GM04503 (cell line): Measurements from ENCODE around the gene TNS4.
"Not testable (repeated sequence)": the region's sequence is repeated elsewhere in the genome, so short reads cannot be mapped to it uniquely, and the experiment has no call there.

Experiments used
- DNase-seq: peaks from one replicate; pipeline ENCODE4 v3.0.0-alpha.2; 2012; ENCODE audit warnings: low read depth

The TNS4 gene, protein sequence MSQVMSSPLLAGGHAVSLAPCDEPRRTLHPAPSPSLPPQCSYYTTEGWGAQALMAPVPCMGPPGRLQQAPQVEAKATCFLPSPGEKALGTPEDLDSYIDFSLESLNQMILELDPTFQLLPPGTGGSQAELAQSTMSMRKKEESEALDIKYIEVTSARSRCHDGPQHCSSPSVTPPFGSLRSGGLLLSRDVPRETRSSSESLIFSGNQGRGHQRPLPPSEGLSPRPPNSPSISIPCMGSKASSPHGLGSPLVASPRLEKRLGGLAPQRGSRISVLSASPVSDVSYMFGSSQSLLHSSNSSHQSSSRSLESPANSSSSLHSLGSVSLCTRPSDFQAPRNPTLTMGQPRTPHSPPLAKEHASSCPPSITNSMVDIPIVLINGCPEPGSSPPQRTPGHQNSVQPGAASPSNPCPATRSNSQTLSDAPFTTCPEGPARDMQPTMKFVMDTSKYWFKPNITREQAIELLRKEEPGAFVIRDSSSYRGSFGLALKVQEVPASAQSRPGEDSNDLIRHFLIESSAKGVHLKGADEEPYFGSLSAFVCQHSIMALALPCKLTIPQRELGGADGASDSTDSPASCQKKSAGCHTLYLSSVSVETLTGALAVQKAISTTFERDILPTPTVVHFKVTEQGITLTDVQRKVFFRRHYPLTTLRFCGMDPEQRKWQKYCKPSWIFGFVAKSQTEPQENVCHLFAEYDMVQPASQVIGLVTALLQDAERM

DNA sequence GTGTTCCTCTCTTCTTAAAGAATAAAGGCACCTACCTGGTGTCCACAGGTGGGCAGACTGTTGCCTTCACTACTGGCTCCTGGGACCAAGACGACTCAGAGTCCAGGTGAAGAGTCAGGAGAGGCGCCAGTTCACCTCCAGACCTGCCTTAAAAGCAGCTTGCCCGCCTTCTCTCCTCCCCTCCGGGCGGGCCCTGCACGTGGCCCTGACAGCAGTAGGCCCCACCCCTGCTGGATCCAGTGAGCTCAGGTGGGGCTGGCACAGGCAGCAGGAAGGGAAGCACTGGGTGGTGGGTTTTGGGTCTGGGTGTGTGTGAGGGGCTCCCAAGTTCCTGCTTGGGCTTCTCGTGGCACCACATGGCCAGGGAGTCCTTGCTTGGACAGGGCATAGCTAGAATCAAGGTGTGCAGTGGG lies at the start of gene TNS4:
TNS4 (minus strand) TSS at position 125 of the 413 bp plus-strand sequence. CDS start 5,198 bp downstream, outside the sequence.
- no peak for DNase-seq

DNA sequence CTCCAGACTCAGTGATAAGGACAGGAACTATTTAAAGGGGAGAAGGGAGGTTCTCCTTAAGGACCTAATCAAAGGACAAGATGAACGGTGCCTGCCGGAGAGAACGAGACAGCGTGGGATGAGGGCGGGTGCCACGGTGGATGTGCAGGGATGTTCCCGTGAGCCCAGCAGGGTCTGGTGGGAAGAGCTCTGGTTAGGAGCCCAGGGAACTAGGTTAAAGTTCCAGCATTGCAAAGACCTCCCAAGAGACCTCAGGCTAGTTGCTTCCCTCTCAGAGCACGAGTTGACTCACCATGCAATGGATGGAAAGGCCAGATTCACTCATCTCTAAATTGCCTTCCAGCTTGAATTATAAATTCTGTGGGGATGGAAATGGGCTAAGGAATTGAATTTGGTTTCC lies 49.2 kb upstream of the TNS4 start:
- DNase-seq, result peak; percentile 97

DNA sequence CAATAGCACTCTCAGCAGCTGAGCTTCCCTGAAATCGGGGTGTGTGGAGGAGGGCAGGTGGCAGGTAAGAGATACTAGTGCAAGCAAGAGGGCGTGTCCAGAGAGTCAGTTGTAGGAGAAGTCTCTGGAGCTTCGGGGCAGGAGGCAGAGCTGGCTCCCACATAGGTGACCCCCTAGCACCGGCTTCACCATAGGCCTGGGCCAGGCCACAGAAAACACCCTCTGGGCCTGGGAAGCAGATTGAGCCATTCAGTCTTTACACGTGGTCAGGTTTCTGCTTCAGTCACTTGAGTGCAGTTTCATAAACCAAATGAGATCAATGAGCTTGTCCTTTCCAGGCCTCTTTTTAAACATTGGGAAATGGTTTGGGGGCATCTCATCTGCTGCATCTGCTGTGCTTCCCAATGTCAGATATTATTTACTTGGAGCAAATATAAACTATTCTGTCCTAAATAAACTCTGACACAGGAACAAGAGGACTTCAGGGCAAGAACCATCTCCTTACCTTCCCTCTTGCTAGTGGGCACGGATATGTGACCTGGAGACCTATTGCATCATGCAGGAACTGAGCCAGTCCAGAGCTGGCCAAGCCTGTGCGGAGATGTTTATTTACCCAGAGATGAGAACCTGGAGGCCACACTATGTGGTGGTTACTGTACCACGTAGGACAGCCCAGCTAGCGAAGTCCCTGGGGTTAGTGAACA lies 47.7 kb upstream of the TNS4 start:
- peak; percentile 83 for DNase-seq

DNA sequence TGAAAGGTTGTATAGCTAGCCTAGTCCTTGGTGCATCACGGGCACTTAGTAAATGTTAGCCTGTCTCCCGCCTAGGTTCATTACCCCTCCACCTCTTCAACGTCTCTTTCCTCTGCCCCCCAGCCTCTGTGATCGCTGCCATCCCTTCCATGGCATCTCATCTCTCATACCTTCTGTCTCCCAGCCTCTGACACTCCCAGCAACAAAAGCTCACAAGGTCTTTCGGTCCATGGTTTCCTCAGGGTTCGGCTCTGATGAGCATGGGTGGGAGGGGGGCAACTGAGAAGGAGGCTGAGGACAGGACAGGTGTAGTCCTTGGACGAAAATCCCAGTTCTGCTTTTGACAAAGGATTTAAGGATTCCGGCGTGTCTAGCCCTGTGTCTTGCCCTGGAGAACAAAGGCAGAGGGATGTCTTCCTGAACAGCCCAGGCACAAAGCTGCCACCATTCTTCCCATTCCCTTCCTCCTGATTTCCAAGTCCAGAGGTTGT lies 47.1 kb upstream of the TNS4 start:
- no peak for DNase-seq

DNA sequence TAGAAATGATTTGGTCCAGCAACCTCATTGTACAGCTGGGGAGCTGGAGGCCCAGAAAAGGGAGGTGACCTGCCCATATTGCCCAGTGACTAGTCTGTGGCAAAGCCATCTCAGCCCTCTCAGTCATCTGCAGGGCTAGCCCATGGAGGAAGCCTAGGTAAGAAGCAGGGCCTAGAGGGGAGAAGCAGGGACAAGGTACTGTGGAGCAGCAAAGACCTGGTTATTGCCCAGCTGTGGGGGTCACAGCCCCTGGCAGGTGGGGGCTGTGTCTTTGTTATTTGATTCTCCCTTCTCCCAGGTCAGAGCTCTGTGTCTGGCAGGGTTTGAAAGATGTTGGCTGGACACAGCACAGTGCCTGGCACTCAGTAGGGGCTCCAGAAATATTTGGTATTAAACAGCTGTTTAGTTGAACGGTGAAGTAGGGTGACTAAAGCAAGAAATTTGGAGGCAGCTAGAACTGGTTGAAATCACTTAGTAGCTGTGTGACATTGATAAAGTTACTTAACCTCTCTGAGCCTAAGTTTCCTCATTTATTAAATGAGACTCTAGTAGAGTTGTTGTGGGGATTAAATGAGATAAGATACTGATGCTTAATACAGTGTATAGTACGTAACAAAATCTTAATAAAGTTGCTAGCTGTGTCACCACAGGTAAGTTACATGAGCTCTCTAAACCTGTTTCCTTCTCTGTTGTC lies 46.5 kb upstream of the TNS4 start:
- no peak for DNase-seq

DNA sequence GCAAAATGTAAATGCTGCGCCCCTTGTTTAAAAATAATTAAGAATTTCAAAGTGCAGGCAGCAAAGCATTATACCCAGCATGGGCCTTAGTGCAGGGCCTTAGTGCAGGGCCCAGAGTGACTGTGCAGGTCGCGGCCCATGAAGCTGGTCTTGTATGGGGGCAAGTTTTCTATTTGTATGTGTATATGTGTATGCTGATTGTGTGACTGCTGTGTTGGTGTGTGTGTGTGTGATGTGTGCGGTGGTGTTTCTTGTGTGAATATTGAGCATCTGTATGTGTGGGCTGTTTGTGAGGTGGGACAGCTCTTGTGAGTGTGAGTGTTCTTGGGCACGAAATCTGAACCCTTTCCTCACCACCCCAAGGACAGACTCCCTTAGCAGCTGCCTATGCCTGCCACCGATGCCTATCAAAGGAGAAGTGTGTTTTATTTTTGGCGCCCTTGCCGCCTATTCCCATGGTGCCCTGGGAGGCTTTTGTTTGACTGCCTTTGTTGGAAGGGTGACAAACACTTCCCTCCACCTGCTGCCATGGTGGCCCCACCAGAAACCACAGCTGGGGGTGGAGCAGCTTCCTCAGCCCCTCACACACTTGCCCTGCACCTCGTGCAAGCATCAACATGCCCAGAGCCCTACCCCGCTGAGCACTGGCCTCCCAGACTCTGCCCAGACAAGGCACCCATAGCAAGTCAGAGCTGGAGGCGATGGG lies 45.8 kb upstream of the TNS4 start:
- no peak for DNase-seq

DNA sequence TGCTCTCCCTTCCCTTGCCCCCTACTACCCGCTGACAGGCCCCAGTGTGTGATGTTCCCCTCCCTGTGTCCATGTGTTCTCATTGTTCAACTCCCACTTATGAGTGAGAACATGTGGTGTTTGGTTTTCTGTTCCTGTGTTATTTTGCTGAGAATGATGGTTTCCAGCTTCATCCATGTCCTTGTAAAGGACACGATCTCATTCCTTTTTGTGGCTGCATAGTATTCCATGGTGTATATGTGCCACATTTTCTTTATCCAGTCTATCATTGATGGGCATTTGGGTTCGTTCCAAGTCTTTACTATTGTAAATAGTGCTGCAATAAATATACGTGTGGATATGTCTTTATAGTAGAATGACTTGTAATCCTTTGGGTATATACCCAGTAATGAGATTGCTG lies 45.1 kb upstream of the TNS4 start:
- DNase-seq, result not testable (repeated sequence)

DNA sequence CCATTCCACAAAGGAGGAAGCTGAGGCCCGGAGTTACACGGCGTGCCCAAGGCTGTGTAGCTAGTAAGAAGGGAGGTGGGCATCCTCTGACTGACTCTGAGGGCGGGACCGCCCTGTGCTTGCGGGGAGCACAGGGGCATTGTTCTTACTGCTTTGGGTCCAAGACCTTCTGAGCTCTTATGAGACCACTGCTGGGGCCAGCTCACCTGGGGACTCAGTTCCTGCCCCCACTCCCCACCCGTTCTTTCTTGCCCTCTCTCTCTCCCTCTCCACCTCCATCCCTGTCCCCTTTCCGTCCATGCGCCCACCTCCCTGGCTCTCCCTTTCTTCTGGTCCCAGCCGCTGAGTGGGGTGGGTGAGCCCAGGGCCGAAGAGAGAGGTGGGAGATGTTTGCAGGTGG lies 44.2 kb upstream of the TNS4 start:
- DNase-seq, result no peak

DNA sequence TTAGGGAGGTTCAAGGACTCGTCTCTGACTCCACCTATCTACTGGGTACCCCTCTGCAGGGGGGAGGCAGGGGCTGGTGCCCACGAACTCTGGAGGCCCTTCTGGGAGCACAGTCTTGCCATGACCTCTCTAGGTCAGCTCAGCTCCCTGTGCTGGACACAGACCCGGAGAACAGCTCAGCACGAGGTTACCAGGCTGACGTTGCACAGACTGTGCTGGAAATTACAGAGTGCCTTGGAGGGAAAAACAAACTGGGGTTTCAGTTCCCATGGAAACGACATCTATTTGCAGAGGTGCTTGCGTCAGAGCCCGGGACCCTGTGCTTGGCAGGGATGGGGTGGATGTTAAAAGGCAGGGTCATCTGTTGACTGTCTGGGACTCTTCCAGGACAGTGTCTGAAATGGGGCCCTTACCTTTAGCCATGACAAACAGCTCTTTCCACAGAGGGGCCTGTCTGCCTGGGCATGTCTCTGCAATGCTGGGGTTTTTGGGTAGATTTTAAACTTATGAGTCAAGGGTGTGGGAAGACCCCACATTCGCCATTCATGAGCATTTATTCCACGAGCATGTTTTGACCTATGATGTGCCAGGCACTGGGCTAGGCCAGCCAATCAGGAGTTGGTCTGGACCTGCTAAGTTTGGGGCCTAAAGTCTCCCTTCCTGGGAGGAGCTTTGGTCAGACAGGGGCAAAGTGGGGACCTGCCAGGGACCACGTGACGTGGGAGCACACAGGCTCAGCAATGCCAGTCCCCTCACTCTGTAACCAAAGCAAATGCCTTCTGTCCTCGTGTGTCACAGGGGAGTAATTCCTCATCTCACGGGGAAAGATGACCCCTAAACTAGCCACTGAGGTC lies 41.4 kb upstream of the TNS4 start:
- DNase-seq, result peak; percentile 91

DNA sequence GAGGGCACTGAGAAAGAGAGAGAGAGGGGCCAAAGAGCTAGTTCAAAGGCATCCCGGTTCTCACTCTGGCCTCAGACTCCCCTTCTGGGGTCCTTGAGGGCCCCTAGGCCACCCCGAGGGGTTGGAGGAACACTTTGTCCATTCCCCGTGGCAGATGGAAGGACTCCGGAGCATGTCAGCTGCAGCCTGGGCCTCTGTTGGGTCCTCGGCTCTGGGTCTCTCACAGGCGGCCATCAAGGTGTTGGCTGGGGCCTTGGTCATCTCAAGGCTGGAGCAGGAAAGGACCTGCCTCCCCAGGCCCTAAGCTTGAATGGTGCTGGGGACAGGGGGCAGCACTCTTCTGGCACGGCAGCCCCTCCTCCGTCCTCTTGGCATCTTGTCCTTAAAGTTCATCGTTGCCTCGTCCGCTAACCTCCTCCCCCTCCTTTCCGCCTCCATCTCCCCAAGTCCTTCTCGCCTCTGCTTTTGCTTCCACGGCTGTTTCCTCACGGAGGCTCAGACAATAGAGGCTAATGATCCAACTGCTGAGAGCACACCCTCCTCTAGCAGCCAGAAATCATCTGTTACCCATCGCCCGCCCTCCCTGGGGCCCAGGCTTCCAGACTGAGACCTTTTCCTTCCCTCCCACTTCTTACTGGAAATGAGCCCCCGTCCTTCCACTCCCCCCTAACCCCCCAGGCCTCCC lies 40.6 kb upstream of the TNS4 start:
- DNase-seq, result no peak

DNA sequence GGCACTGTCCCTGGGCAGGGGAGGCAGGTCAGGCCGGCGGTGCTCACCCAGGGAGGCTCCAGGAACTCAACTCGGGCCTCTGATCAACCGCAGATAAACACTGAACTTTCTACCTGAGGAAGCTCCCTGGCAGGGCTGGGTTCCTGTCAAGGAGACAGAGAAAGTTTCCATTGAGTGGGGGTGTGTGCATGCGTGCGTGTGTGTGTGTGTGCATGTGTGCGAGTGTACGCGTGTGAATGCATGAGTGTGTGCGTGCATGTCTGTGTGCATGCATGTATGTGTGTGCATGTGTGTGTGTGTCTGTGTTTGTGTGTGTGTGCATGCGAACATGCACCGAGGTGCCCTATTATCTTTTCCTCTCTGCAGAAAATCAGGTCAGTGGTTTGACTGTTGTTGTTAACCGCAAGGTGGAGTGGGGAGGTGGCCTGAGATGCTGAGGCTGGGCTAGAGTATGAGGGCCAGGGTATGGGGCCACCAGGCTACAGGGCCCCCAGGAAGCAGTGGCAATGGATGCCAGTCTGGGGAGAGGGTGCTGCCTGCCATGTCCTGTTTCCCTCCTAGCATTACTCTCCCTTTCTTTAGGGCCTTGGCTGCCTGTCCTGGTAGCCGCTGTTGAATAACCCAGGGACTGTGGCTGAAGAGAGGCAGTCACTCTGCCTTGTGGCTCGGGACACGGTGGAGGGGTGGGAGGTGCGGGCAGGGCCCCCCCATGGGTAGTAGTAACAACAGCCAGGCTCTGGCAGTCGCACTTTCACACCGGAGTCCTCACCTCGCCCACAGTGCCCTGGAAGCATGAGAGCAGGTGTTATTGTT lies 39.8 kb upstream of the TNS4 start:
- no peak for DNase-seq

DNA sequence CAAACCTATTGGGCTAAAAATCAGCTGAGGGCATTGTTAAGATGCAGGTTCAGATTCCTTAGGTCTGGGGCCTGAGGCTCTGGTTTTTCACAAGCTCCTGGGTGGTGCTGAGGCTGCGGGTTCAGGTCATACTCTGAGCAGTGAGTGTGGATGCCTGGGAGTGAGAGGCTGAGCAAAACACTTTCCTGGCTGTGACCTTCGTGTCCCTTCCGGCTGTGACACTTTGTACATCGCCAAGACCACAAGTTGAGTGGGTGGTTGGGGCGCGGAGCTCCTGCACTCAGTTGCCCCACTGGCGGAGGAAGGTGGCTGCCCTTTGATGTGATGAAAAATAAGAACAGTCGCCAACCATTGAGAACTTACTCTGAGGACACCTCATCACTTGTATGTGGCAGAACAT lies 39.0 kb upstream of the TNS4 start:
- DNase-seq, result no peak

DNA sequence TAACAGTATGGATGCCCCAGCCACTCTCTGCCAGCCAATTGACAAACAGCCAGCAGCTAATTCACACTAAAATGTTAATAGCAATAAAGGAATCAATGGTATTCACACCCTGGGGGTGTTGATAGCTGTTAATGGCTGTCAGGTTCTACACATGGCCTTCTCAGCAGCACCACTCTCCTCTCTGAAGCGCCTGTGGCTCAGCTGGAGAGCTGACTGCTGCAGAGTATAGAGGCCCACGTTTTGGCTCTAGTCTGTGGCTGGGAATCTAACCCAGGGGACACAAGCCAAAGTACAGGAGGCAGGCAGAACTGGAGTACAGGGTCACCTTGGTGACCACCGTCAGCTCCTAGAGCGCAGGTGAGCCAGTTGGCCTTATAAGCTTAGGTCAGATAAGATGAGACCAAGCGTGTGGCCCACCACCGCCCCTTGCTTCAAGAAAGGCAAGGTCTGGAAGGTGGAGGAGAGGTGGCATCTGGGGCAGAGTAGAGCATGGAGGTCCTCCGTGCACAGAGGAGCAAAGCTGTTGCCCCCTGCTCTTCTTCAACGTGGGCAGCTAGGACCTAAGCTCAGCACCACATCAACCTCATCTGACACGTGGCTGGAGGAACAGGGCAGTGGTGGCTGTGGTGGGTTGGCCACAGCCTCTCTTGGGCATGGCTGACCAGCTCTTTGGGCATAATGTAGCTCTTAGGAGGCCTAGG lies 38.4 kb upstream of the TNS4 start:
- no peak for DNase-seq

DNA sequence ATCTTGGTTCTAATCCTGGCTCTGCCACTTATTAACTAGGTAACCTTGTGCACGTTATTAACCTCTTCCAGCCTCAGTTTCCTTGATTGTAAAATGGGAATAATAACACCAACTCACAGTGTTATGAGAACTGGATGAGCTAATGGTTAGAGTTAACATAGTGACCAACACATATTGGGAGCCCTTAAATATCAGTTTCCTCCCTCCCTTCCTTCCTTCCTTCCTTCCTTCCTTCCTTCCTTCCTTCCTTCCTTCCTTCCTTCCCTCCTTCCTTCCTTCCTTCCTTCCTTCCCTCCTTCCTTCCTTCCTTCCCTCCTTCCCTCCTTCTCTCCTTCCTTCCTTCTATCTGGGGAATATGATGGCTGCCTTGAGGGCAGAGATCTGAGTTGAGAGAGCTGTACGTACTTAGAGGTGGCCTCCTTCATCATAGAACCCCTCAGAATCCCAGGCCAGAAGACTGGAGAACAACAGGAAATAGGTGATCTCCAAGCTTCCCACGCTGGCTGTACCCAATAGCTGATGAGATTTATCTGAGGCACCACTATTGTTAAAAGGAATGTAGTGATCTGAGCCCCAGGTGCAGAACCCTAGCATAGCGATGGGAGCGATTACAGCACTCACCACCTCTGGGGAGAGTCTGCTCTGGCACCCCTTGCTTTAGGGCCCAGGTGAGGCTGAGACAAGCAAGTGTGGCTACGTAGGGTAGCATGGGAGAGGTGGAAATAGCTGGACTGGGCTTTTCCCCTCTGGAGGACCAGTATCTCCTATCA lies 37.7 kb upstream of the TNS4 start:
- DNase-seq, result no peak

DNA sequence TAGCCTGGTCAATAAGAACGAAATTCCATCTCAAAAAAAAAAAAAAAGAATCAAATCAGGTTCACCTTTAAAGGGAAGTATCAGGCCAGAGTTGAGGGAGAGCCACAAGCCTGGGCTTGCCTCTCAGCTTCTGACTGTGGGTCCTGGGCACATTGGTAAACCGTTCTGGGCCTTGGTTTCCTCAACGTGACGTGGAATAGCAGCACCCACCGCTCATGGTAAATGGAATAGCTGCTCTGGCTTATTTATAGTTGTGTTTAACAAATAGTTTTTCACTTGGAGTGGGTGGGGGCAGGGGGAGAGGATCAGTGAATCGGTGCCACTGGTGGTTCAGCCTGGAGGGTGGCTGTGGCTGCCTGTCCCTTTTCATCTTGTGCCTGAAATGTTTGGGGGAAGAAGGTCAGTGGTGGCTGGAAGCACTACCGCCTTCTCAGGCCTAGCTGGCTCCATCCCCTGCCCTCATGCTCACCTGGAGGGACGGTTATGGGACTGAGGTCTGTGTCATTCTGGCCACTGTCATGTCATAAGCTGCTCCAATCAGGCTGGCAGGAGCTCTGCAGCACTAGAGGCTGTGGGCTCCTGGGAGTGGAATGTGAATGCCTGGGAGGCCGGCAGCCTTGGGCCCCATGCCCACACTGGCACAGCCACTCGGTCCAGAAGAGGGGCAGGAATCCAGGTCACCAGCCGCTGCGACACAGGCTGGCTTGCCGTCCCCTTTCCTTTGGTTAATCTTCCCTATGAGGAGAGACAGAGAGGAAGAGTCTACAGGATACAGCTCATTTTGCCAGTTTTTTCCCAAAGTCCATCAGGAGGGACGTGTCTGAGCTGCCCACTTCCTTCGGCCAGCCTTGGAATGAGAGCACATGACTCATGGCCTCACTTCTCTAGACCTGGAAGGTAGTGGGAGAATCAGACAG lies 36.9 kb upstream of the TNS4 start:
- no peak for DNase-seq
